ENCODE data around the gene NRN1. TPM values are rescaled to one million over a fixed set of nuclear protein-coding genes. Genes with fewer than 3 reads are reported as not detected.

Gene NRN1
- total and polyA plus RNA-seq, 4 experiments from 2014 or later, result 0.49 TPM; not detected in 3

DNA sequence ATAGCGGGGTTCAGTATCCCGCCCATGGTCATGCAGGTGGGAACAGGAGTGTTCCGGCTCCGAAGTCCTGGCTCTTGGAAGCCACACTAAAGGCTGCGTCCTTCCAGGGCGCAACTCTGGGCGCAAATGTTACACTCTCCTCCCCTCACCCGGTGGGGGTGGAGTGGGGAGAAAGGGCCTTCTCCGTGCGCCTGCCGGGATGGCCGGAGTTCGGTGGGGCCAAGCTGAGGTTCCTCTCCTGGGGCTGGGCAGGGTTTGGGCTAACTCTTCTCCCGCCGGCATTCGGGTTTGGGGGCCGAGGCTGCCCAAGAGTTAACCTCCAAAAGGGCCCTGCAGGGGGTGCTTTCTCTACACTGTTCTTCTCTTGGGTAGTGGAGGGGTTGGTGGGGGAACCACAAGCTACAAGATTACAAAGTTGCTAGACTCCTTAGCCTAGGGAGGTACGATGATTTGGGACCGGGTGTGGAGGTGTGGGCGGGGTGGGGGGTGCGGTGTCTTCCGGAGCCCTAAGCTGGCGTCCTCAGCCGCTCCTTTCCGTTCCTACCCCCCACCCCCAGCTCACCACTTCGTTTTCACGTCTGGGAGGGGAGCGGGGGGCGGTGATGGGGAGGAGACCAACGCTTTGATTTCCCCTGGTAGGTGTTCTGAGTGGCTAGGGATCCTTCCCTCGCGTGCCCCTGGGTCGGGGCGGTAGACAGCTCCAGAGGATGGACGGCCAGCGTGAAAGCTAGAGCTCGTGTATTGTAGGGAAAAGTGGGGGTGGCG, 12.3 kb downstream of the NRN1 start:
- peak in 1 of 5 donors; percentile 34 for DNase-seq
- Mint-ChIP-seq H3K36me3 (peaks cover 4 to 10% of the 10 kb centered on the region in 2 donors), H3K27me3 (peaks cover 68 to 72% of the 10 kb centered on the region in 2 donors), H3K9me3 (peaks cover under 1 to 30% (median 13%) of the 10 kb centered on the region in 8 donors), H3K4me3 (peak overlapping the region in 6 of 8 donors; percentile 4 to 94 (median 52)), H3K4me1 (peaks cover 27 to 58% (median 39%) of the 10 kb centered on the region in 4 donors), H3K27ac (peak overlapping the region in 4 of 7 donors; percentile 18 to 53 (median 41))
- peaks cover 67% of the 10 kb centered on the region for H3K27me3 ChIP-seq (ENCODE audit: insufficient read depth, low read length)
- H3K9me3 ChIP-seq (ENCODE audit: control insufficient read depth in 1 of 2, low read length in 2 of 2), result no peaks in the 10 kb centered on the region
- H3K36me3 ChIP-seq (ENCODE audit: insufficient read depth, low read length), result no peaks in the 10 kb centered on the region
- no peak overlapping the region for H3K4me3 ChIP-seq (ENCODE audit: low read length in 2 of 2)
- intact Hi-C loops (cut with micrococcal nuclease), result loop anchor here (10.0 kb wide), 1 partner anchor 130 kb away; no protein-coding TSS in a partner anchor
- ChIA-PET POLR2A (ENCODE audit: partially characterized antibody) (interaction anchor here (0.7 kb wide), 1 partner anchor 13 kb away, joined by 3 read pairs; the partner anchor contains the start of gene NRN1), CTCF (ENCODE audit: partially characterized antibody) (interaction anchor here (1.1 kb wide), 1 partner anchor 14 kb away, joined by 3 read pairs; no protein-coding TSS in a partner anchor)
- no peak overlapping the region for H3K27ac ChIP-seq (ENCODE audit: low read depth, low read length)
- H3K4me1 ChIP-seq (ENCODE audit: insufficient read depth, low read length), result peaks cover 49% of the 10 kb centered on the region

DNA sequence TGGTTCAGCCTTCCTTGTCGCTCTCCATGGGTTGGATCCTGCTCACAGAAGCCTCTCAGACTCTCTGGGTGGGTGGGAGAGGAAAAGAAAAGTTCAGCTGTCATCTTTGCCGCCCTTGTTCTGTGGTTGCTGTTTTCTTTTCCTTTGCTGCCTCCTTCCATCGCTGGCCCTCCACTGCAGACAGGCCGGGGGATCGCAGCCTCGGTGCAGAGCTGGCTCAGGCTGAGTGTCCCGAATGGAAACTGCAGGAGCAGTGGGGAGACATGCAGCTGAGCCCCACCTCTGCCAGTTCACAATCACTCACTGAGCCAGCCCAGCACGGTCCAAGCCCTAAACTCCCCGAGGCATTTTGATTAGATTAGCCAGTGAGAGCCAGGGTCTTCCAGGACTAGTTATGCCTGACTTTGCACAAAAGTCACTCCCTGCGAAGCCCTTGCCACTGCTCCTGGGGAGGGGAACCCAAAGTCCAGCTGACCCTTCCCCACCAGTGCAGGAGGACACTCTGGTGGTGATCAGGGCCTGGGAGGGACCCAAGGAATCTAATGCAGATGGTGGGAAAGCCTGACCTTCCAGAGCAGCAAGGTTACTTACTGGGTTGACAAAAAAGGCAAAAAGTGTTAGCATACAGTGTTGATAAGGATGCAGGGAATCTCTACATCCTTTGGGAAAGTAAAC, 14.0 kb downstream of the NRN1 start:
- H3K9me3 Mint-ChIP-seq, result peaks cover 0 to 22% (median 9%) of the 10 kb centered on the region in 8 donors
- peaks cover 20 to 44% (median 28%) of the 10 kb centered on the region in 4 donors for H3K4me1 Mint-ChIP-seq
- intact Hi-C loops (cut with micrococcal nuclease), result loop anchor here (10.0 kb wide), 1 partner anchor 128 kb away; no protein-coding TSS in a partner anchor
- H3K27me3 ChIP-seq (ENCODE audit: insufficient read depth, low read length), result peaks cover 49% of the 10 kb centered on the region
- H3K4me1 ChIP-seq (ENCODE audit: insufficient read depth, low read length), result peaks cover 34% of the 10 kb centered on the region
- CTCF ChIA-PET (ENCODE audit: partially characterized antibody), result no interaction called here
- no peaks in the 10 kb centered on the region for H3K36me3 ChIP-seq (ENCODE audit: insufficient read depth, low read length)
- H3K27ac Mint-ChIP-seq, result no peak overlapping the region
- peaks cover 4 to 8% of the 10 kb centered on the region in 2 donors for H3K36me3 Mint-ChIP-seq
- H3K27me3 Mint-ChIP-seq, result peaks cover 67 to 68% of the 10 kb centered on the region in 2 donors
- no peak overlapping the region for H3K27ac ChIP-seq (ENCODE audit: low read depth, low read length)
- no peak overlapping the region for H3K4me3 ChIP-seq (ENCODE audit: low read length in 2 of 2)
- no peaks in the 10 kb centered on the region for H3K9me3 ChIP-seq (ENCODE audit: control insufficient read depth in 1 of 2, low read length in 2 of 2)
- DNase-seq, result no peak
- H3K4me3 Mint-ChIP-seq, result no peak overlapping the region
- POLR2A ChIA-PET (ENCODE audit: partially characterized antibody), result no interaction called here

- H3K27ac ChIP-seq (ENCODE audit: low read depth, low read length), result no peak overlapping the region
- CTCF ChIA-PET (ENCODE audit: partially characterized antibody), result no interaction called here
- no peak overlapping the region for H3K4me3 Mint-ChIP-seq
- peaks cover 15% of the 10 kb centered on the region for H3K4me1 ChIP-seq (ENCODE audit: insufficient read depth, low read length)
- no peaks in the 10 kb centered on the region for H3K9me3 ChIP-seq (ENCODE audit: control insufficient read depth in 1 of 2, low read length in 2 of 2)
- no peak overlapping the region for H3K4me3 ChIP-seq (ENCODE audit: low read length in 2 of 2)
- peaks cover 0 to 3% of the 10 kb centered on the region in 2 donors for H3K36me3 Mint-ChIP-seq
- intact Hi-C loops (cut with micrococcal nuclease), result loop anchor here (10.0 kb wide), 1 partner anchor 126 kb away; no protein-coding TSS in a partner anchor
- H3K36me3 ChIP-seq (ENCODE audit: insufficient read depth, low read length), result no peaks in the 10 kb centered on the region
- H3K27me3 ChIP-seq (ENCODE audit: insufficient read depth, low read length), result peaks cover 32% of the 10 kb centered on the region
- peaks cover 8 to 25% (median 17%) of the 10 kb centered on the region in 4 donors for H3K4me1 Mint-ChIP-seq
- H3K27ac Mint-ChIP-seq, result no peak overlapping the region
- POLR2A ChIA-PET (ENCODE audit: partially characterized antibody), result no interaction called here
- peaks cover 52 to 56% of the 10 kb centered on the region in 2 donors for H3K27me3 Mint-ChIP-seq
- DNase-seq, result no peak
- peaks cover 0 to 20% (median 7%) of the 10 kb centered on the region in 8 donors for H3K9me3 Mint-ChIP-seq
Observed at GRCh38 chr6:5990786-5991185, 15.9 kb downstream of the NRN1 start.

DNA sequence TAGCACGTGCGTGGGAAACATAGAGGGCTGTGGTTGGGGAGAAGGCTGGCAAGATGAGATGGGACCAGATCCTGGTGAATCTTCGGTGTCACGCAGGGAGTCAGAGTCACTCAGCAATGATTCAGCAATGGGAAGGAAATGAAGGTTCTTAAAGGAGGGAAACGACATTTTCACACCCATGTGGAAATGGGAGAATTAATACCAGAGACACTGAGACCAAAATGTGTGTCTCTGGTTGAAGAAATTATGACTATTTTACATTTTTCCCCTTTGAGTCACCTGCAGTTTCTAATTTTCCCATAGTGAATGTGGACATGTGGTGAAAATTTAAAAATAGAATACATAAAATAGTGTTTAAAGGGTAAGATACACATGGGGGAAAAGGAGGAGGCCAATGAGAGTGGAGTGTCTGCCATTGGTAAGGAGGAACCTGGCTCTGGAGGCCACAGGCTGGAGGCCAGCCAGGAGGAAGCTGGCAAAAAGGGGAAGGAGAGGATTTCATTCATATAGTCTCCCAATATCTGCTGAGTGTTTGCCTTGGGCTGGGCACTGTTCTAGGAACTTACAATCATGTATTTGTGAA, 17.5 kb downstream of the NRN1 start:
- Mint-ChIP-seq H3K4me3 (no peak overlapping the region), H3K36me3 (no peaks in the 10 kb centered on the region), H3K9me3 (peaks cover 0 to 9% (median 4%) of the 10 kb centered on the region in 8 donors), H3K27me3 (peaks cover 38 to 41% of the 10 kb centered on the region in 2 donors), H3K27ac (no peak overlapping the region), H3K4me1 (peaks cover 3 to 15% (median 8%) of the 10 kb centered on the region in 4 donors)
- Histone ChIP-seq H3K4me3 (ENCODE audit: low read length in 2 of 2) (no peak overlapping the region), H3K27ac (ENCODE audit: low read depth, low read length) (no peak overlapping the region), H3K4me1 (ENCODE audit: insufficient read depth, low read length) (peaks cover 4% of the 10 kb centered on the region), H3K9me3 (ENCODE audit: control insufficient read depth in 1 of 2, low read length in 2 of 2) (no peaks in the 10 kb centered on the region), H3K27me3 (ENCODE audit: insufficient read depth, low read length) (peaks cover 16% of the 10 kb centered on the region), H3K36me3 (ENCODE audit: insufficient read depth, low read length) (no peaks in the 10 kb centered on the region)
- ChIA-PET CTCF (ENCODE audit: partially characterized antibody) (no interaction called here), POLR2A (ENCODE audit: partially characterized antibody) (no interaction called here)
- intact Hi-C loops (cut with micrococcal nuclease), result no loop called here
- no peak for DNase-seq

DNA sequence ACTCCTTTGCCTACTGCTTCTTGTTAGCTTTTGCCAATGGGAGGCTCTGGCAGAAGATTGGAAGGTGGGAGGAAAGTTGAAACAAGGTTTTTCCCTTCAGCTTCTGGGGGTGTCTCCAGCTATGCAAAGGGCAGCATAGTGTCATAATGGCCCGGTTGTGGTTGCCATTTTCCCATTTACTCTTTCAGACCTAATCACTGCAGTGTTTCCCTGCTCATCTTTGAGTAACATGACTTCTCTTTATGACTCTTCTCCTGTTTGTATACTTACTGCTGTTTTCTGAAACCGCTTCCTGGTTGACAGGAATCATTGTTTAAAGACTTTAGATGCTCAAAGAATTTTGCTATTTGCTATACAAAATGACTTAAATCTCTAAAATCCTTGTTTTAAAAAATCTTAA, 19.9 kb downstream of the NRN1 start:
- intact Hi-C loops (cut with micrococcal nuclease), result no loop called here
- ChIA-PET POLR2A (ENCODE audit: partially characterized antibody) (no interaction called here), CTCF (ENCODE audit: partially characterized antibody) (interaction anchor here (1.3 kb wide), 1 partner anchor 516 kb away, joined by 3 read pairs; no protein-coding TSS in a partner anchor)
- Histone ChIP-seq H3K36me3 (ENCODE audit: insufficient read depth, low read length) (no peaks in the 10 kb centered on the region), H3K4me3 (ENCODE audit: low read length in 2 of 2) (no peak overlapping the region), H3K27ac (ENCODE audit: low read depth, low read length) (no peak overlapping the region), H3K9me3 (ENCODE audit: control insufficient read depth in 1 of 2, low read length in 2 of 2) (no peaks in the 10 kb centered on the region), H3K4me1 (ENCODE audit: insufficient read depth, low read length) (peaks cover 6% of the 10 kb centered on the region), H3K27me3 (ENCODE audit: insufficient read depth, low read length) (no peaks in the 10 kb centered on the region)
- Mint-ChIP-seq H3K4me3 (no peak overlapping the region), H3K27ac (no peak overlapping the region), H3K36me3 (no peaks in the 10 kb centered on the region), H3K9me3 (peaks cover 0 to 2% (median 0%) of the 10 kb centered on the region in 8 donors), H3K27me3 (peaks cover 19 to 25% of the 10 kb centered on the region in 2 donors), H3K4me1 (peaks cover 6 to 16% (median 10%) of the 10 kb centered on the region in 4 donors)
- DNase-seq, result no peak

- CTCF ChIA-PET (ENCODE audit: partially characterized antibody), result no interaction called here
- peak overlapping the region in 2 of 7 donors; percentile 13 to 83 for H3K27ac Mint-ChIP-seq
- POLR2A ChIA-PET (ENCODE audit: partially characterized antibody), result no interaction called here
- H3K36me3 Mint-ChIP-seq, result no peaks in the 10 kb centered on the region
- Histone ChIP-seq H3K4me3 (ENCODE audit: low read length in 2 of 2) (no peak overlapping the region), H3K36me3 (ENCODE audit: insufficient read depth, low read length) (no peaks in the 10 kb centered on the region), H3K9me3 (ENCODE audit: control insufficient read depth in 1 of 2, low read length in 2 of 2) (no peaks in the 10 kb centered on the region), H3K27me3 (ENCODE audit: insufficient read depth, low read length) (no peaks in the 10 kb centered on the region), H3K4me1 (ENCODE audit: insufficient read depth, low read length) (peaks cover 6% of the 10 kb centered on the region), H3K27ac (ENCODE audit: low read depth, low read length) (no peak overlapping the region)
- DNase-seq, result no peak
- H3K4me1 Mint-ChIP-seq, result peaks cover 9 to 19% (median 14%) of the 10 kb centered on the region in 4 donors
- H3K27me3 Mint-ChIP-seq, result peaks cover 10 to 16% of the 10 kb centered on the region in 2 donors
- H3K4me3 Mint-ChIP-seq, result peak overlapping the region in 5 of 8 donors; percentile 4 to 73 (median 6)
- peaks cover 0 to 6% (median 0%) of the 10 kb centered on the region in 8 donors for H3K9me3 Mint-ChIP-seq
- intact Hi-C loops (cut with micrococcal nuclease), result no loop called here
Observed at GRCh38 chr6:5984150-5985089, 22.3 kb downstream of the NRN1 start.
